Liver (tissue), 2 donors: ENCODE measurements around the gene SEL1L.

ENCODE experiments used
- RXRA ChIP-seq, 2 donors: IDR thresholded peaks; 2 replicates each; pipeline ENCODE4 v1.6.1; 2017 to 2018; ENCODE audit warnings: antibody characterized with exemption in 2 of 2, mild to moderate bottlenecking in 1 of 2
- TF ChIP-seq, protein P1 (sequence below): IDR thresholded peaks from 2 replicates; pipeline ENCODE4 v1.6.1; 2016; ENCODE audit warnings: antibody characterized with exemption
- donor health status: healthy.

DNA sequence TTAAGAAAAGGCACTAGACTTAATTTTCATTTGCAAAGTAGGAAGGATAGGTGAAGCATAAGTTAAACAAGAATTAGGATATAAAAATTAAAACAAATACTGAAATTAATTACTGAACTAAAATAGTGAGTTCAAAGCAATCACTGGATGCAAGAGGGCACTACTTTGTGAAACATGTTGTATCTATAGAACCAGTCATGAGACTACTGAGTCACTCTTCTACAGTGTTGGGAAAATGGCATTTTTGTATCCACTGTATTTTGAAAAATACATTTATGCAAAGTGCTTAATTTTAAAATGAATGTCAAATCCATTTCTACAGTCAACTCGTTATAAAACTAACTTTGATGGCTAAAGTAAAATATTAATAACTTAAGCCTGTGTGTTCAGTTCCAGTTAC, 47.9 kb downstream of the SEL1L start:
- TF ChIP-seq, protein P1, sequence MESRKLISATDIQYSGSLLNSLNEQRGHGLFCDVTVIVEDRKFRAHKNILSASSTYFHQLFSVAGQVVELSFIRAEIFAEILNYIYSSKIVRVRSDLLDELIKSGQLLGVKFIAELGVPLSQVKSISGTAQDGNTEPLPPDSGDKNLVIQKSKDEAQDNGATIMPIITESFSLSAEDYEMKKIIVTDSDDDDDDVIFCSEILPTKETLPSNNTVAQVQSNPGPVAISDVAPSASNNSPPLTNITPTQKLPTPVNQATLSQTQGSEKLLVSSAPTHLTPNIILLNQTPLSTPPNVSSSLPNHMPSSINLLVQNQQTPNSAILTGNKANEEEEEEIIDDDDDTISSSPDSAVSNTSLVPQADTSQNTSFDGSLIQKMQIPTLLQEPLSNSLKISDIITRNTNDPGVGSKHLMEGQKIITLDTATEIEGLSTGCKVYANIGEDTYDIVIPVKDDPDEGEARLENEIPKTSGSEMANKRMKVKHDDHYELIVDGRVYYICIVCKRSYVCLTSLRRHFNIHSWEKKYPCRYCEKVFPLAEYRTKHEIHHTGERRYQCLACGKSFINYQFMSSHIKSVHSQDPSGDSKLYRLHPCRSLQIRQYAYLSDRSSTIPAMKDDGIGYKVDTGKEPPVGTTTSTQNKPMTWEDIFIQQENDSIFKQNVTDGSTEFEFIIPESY: no peak
- no peak for TF ChIP-seq RXRA (IDR thresholded peaks at IDR 0.05)
